A549 (cell line): ENCODE results near the gene KCNMA1. TPM values are rescaled to one million over a fixed set of nuclear protein-coding genes. Genes with fewer than 3 reads are reported as not detected.

ENCODE experiments used
- ATAC-seq, 2 experiments: fragments of 200-7000 bp in 1 of 2; fragments of >200 bp in 1 of 2; cut with Nextera tagmentation in 1 of 2; cut with Tn5 transposase in 1 of 2; 3 replicates each; pipeline versions ENCODE4 v1.8.0 to v1.9.1; 2018 to 2020; ENCODE audit warnings: mild to moderate bottlenecking in 1 of 2, moderate library complexity in 1 of 2
- CTCF ChIA-PET: fragments of 300-600 bp; sonication (Branson Sonifier 250); formaldehyde crosslinking; extraction: SDS; loops from one replicate; lab custom pipeline; 2021; ENCODE audit warnings: antibody characterized with exemption, inconsistent platforms; lab: Yijun Ruan, JAX
- POLR2A ChIA-PET: fragments of 350-600 bp; formaldehyde crosslinking; extraction: SDS; loops from one replicate; lab custom pipeline; 2021; ENCODE audit warnings: antibody characterized with exemption, inconsistent platforms; lab: Yijun Ruan, JAX
- DNase-seq, 2 experiments: peaks; one replicate each; pipeline versions ENCODE4 v3.0.0 to v3.0.0-alpha.2; 2011 to 2016; ENCODE audit warnings: low read depth in 1 of 2, low spot score in 1 of 2
- FAIRE-seq: peaks from 2 replicates; lab custom pipeline; 2011; peaks lifted over from hg19 to GRCh38; lab: Jason Lieb, UNC
- H3K27ac ChIP-seq, 2 experiments: fragments of >200 bp; sonication (Bioruptor Twin); formaldehyde crosslinking; 3 replicates each; pipeline ENCODE4 v1.5.1; 2016 to 2017
- H3K4me1 ChIP-seq: fragments of >200 bp; sonication (Bioruptor Twin); formaldehyde crosslinking; 3 replicates; pipeline ENCODE4 v1.6.1; 2016
- H3K4me2 ChIP-seq: fragments of >200 bp; sonication (Bioruptor Twin); formaldehyde crosslinking; 3 replicates; pipeline ENCODE4 v1.6.1; 2016
- H3K4me3 ChIP-seq: fragments of >200 bp; sonication (Bioruptor Twin); formaldehyde crosslinking; 3 replicates; pipeline ENCODE4 v1.5.1; 2016
- H3K9me3 ChIP-seq: fragments of >200 bp; sonication (Bioruptor Twin); formaldehyde crosslinking; 3 replicates; pipeline ENCODE4 v1.6.1; 2016
- CBX2 ChIP-seq: fragments of 200-600 bp; sonication (generic); IDR thresholded peaks from 2 replicates; pipeline ENCODE4 v1.6.1; 2016; ENCODE audit warnings: low read depth, mild to moderate bottlenecking, borderline replicate concordance
- CBX8 ChIP-seq: fragments of 200-600 bp; sonication (generic); IDR thresholded peaks from 2 replicates; pipeline ENCODE4 v1.6.1; 2016
- CHD2 ChIP-seq: fragments of 150-350 bp; IDR thresholded peaks from 2 replicates; pipeline ENCODE4 v1.6.1; 2014; ENCODE audit warnings: low read length; ENCODE audit not compliant: partially characterized antibody
- CHD4 ChIP-seq: fragments of 200-600 bp; sonication (generic); IDR thresholded peaks from 2 replicates; pipeline ENCODE4 v1.6.1; 2016; ENCODE audit warnings: antibody characterized with exemption, mild to moderate bottlenecking, borderline replicate concordance
- ELK1 ChIP-seq: fragments of 150-350 bp; IDR thresholded peaks from 2 replicates; pipeline ENCODE4 v1.6.1; 2014; ENCODE audit warnings: low read depth, mild to moderate bottlenecking, low read length
- ESRRA ChIP-seq: fragments of 150-350 bp; IDR thresholded peaks from 2 replicates; pipeline ENCODE4 v1.6.1; 2014; ENCODE audit warnings: mild to moderate bottlenecking, low read length, borderline replicate concordance
- FOXS1 ChIP-seq: fragments of 250-450 bp; sonication (Bioruptor Pico); IDR thresholded peaks from 2 replicates; pipeline ENCODE4 v1.5.0; 2020; ENCODE audit warnings: mild to moderate bottlenecking, moderate library complexity
- HDAC2 ChIP-seq: fragments of 200-600 bp; sonication (generic); IDR thresholded peaks from 2 replicates; pipeline ENCODE4 v1.6.1; 2016
- HEYL ChIP-seq: fragments of 250-450 bp; sonication (Bioruptor Pico); IDR thresholded peaks from 2 replicates; pipeline ENCODE4 v1.8.0; 2021; ENCODE audit warnings: mild to moderate bottlenecking, moderate library complexity
- HMGXB4 ChIP-seq: fragments of 250-450 bp; sonication (Bioruptor Pico); IDR thresholded peaks from 2 replicates; pipeline ENCODE4 v1.5.0; 2021; ENCODE audit warnings: mild to moderate bottlenecking, moderate library complexity, borderline replicate concordance
- HOXA7 ChIP-seq: fragments of 250-450 bp; sonication (Bioruptor Pico); IDR thresholded peaks from 2 replicates; pipeline ENCODE4 v1.5.0; 2020; ENCODE audit warnings: mild to moderate bottlenecking, moderate library complexity
- JUN ChIP-seq, 2 experiments: fragments of >200 bp; sonication (Bioruptor Twin); formaldehyde crosslinking; IDR thresholded peaks; 2 replicates in 1 of 2; 3 replicates in 1 of 2; pipeline ENCODE4 v1.6.1; 2016 to 2017
- KDM1A ChIP-seq: fragments of 200-600 bp; sonication (generic); IDR thresholded peaks from 2 replicates; pipeline ENCODE4 v1.6.1; 2016; ENCODE audit warnings: low read depth, mild to moderate bottlenecking
- MAZ ChIP-seq: fragments of 150-350 bp; IDR thresholded peaks from 2 replicates; pipeline ENCODE4 v1.6.1; 2014; ENCODE audit warnings: antibody characterized with exemption, low read depth, low read length, borderline replicate concordance
- MYC ChIP-seq: IDR thresholded peaks from 2 replicates; pipeline ENCODE4 v1.6.1; 2012; ENCODE audit warnings: mild to moderate bottlenecking, inconsistent platforms, low read length, improper control_type of control experiment, borderline replicate concordance
- NPAS2 ChIP-seq: fragments of 250-450 bp; sonication (Bioruptor Pico); IDR thresholded peaks from 2 replicates; pipeline ENCODE4 v1.8.0; 2022; ENCODE audit warnings: mild to moderate bottlenecking, moderate library complexity, borderline replicate concordance
- PBX3 ChIP-seq: IDR thresholded peaks from 2 replicates; pipeline ENCODE4 v1.6.1; 2012
- RAD21 ChIP-seq, 2 experiments: fragments of >200 bp in 1 of 2; sonication (Bioruptor Twin) in 1 of 2; formaldehyde crosslinking in 1 of 2; IDR thresholded peaks in 1 of 2; conservative IDR thresholded peaks in 1 of 2; 2 replicates in 1 of 2; 3 replicates in 1 of 2; pipeline ENCODE4 v1.6.1; 2012 to 2018; ENCODE audit warnings: inconsistent platforms in 1 of 2
- RCOR1 ChIP-seq: fragments of 150-350 bp; IDR thresholded peaks from 2 replicates; pipeline ENCODE4 v1.6.1; 2014; ENCODE audit warnings: antibody characterized with exemption, low read length, low read depth
- SMC3 ChIP-seq: fragments of >200 bp; sonication (Bioruptor Twin); formaldehyde crosslinking; IDR thresholded peaks from 3 replicates; pipeline ENCODE4 v1.6.1; 2018; ENCODE audit warnings: inconsistent platforms
- SREBF2 ChIP-seq: fragments of 450-650 bp; IDR thresholded peaks from 2 replicates; pipeline ENCODE4 v1.6.1; 2014; ENCODE audit warnings: mild to moderate bottlenecking, moderate library complexity
- TFCP2L1 ChIP-seq: fragments of 250-450 bp; sonication (Bioruptor Pico); IDR thresholded peaks from 2 replicates; pipeline ENCODE4 v1.5.0; 2021; ENCODE audit warnings: mild to moderate bottlenecking
- ZSCAN20 ChIP-seq: fragments of 250-450 bp; sonication (Bioruptor Pico); IDR thresholded peaks from 2 replicates; pipeline ENCODE4 v1.8.0; 2022; ENCODE audit warnings: mild to moderate bottlenecking, moderate library complexity
- WGBS: methylation state at CpG from one replicate; pipeline ENCODE4 v1.1.6; 2017; ENCODE audit errors: missing lambda C conversion rate; 5-methylcytosine and 5-hydroxymethylcytosine counted together
- polyA plus RNA-seq, 4 experiments: library from polyadenylated mRNA; depleted of rRNA in 3 of 4; stranded (reverse); fragments of >200 nt; fragmentation: RNase III in 1 of 4; extraction: RNeasy Plus Mini Kit Qiagen cat#74134 plus additional on column Dnase treatment in 1 of 4; gene quantifications; 2 replicates in 3 of 4; 3 replicates in 1 of 4; pipeline ENCODE4 v1.2.3, GENCODE V29; 2011 to 2017
- TF ChIP-seq, protein P1 (sequence below): fragments of 450-650 bp; IDR thresholded peaks from 2 replicates; pipeline ENCODE4 v1.6.1; 2014; ENCODE audit warnings: antibody characterized with exemption
- TF ChIP-seq, protein P2 (sequence below): IDR thresholded peaks from 2 replicates; pipeline ENCODE4 v1.6.1; 2012; ENCODE audit warnings: low read depth, borderline replicate concordance

KCNMA1 gene
- polyA plus RNA-seq, 2 of the 4 experiments (the other 2 are of a cell fraction) = 14.9 to 30.6 TPM

DNA sequence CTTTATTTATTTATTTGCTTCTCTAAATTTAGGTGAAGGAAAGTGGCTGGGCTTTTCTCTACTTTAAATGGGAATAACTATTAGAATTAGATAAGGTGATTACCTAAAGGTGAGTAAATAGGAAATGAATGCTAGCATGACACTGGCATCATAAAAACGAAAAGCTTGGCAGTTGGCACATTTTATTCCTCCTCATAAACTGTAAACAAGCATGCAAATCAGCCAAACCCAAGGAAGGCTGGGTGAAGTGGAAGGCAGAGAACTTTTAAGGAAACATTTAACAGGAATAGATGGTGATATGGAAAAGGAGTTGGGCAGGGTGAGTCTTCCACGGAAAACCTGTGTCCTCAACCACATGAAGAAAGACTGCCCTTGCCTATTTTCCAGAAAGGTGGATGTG lies 669.1 kb downstream of the KCNMA1 start:
- Histone ChIP-seq H3K9me3 (no peaks in the 10 kb centered on the region), H3K4me1 (no peaks in the 10 kb centered on the region), H3K27ac (no peak overlapping the region), H3K4me2 (no peak overlapping the region), H3K4me3 (no peak overlapping the region)
- ATAC-seq = no peak
- ChIA-PET CTCF (no interaction called here), POLR2A (no interaction called here)
- no peak for FAIRE-seq
- WGBS = 18% methylated on average over 2 of the region's 2 CpGs
- DNase-seq = no peak
- no peak for TF ChIP-seq PBX3
- TF ChIP-seq HMGXB4 (CRISPR knock-in tag) = no peak
- TF ChIP-seq RCOR1 = no peak
- TF ChIP-seq ELK1 = no peak
- no peak for TF ChIP-seq HEYL
- TF ChIP-seq KDM1A = no peak
- no peak for TF ChIP-seq CHD2
- no peak for TF ChIP-seq SMC3
- no peak for TF ChIP-seq HDAC2
- no peak for TF ChIP-seq HOXA7 (CRISPR knock-in tag)
- TF ChIP-seq RAD21 (conservative IDR thresholded peaks at IDR 0.05 in 1 of 2, IDR thresholded peaks at IDR 0.05 in 1 of 2) = no peak
- TF ChIP-seq JUN (IDR thresholded peaks at IDR 0.05) = no peak
- TF ChIP-seq CHD4 = no peak
- TF ChIP-seq, protein P1, sequence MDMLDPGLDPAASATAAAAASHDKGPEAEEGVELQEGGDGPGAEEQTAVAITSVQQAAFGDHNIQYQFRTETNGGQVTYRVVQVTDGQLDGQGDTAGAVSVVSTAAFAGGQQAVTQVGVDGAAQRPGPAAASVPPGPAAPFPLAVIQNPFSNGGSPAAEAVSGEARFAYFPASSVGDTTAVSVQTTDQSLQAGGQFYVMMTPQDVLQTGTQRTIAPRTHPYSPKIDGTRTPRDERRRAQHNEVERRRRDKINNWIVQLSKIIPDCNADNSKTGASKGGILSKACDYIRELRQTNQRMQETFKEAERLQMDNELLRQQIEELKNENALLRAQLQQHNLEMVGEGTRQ = no peak
- TF ChIP-seq CBX2 = no peak
- no peak for TF ChIP-seq FOXS1 (CRISPR knock-in tag)
- no peak for TF ChIP-seq ESRRA

DNA sequence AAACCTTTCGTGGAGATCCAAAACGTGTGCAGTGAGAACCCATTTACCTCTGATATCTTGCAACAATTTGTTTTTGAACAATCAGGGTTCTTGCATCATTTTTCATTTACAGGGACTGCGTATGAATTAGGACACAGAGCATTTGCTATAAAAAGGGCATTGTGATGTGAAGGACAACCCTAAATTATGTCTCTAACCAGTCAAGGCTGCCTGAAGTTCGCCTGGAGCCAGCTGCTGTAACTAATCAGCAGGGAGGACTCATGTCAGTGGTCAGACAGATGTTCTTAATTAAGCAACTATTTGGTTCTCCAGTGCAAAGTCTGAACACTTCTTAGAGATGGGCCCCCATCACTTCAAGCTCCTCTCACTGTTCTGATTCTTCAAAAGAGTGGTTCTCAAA lies 674.8 kb downstream of the KCNMA1 start:
- DNase-seq = no peak
- no peak overlapping the region for H3K27ac ChIP-seq
- no peak overlapping the region for H3K4me2 ChIP-seq
- H3K9me3 ChIP-seq = no peaks in the 10 kb centered on the region
- H3K4me3 ChIP-seq = no peak overlapping the region
- TF ChIP-seq TFCP2L1 (CRISPR knock-in tag) = no peak
- TF ChIP-seq CHD4 = no peak
- TF ChIP-seq NPAS2 (CRISPR knock-in tag) = no peak
- no peak for TF ChIP-seq SREBF2
- TF ChIP-seq, protein P2, sequence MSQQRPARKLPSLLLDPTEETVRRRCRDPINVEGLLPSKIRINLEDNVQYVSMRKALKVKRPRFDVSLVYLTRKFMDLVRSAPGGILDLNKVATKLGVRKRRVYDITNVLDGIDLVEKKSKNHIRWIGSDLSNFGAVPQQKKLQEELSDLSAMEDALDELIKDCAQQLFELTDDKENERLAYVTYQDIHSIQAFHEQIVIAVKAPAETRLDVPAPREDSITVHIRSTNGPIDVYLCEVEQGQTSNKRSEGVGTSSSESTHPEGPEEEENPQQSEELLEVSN = no peak
- TF ChIP-seq ZSCAN20 = no peak
- TF ChIP-seq MAZ = no peak
- TF ChIP-seq MYC = no peak
- TF ChIP-seq CBX8 = no peak
- no peak for TF ChIP-seq RAD21 (conservative IDR thresholded peaks at IDR 0.05 in 1 of 2, IDR thresholded peaks at IDR 0.05 in 1 of 2)
- ChIA-PET POLR2A (no interaction called here), CTCF (interaction anchor here (1.2 kb wide), 1 partner anchor 13 kb away, joined by 4 read pairs; no protein-coding TSS in a partner anchor)
- no peak for ATAC-seq
- no peaks in the 10 kb centered on the region for H3K4me1 ChIP-seq
- no peak for FAIRE-seq
- WGBS = 65% methylated on average over 4 of the region's 4 CpGs
